NK-92 (cell line): Measurements from ENCODE around the gene C4BPA.

Experiments used
- DNase-seq: peaks from one replicate; lab custom pipeline; 2025; ENCODE audit not compliant: unreplicated experiment; lab: John Stamatoyannopoulos, UW

Gene C4BPA

GRCh38 chr1:207103892-207104373 lies at the start of gene C4BPA:
Gene C4BPA, plus strand, starts transcription at chr1:207104233. Its CDS starts 8,793 bp downstream, at chr1:207113026.
- DNase-seq, result no peak

DNA sequence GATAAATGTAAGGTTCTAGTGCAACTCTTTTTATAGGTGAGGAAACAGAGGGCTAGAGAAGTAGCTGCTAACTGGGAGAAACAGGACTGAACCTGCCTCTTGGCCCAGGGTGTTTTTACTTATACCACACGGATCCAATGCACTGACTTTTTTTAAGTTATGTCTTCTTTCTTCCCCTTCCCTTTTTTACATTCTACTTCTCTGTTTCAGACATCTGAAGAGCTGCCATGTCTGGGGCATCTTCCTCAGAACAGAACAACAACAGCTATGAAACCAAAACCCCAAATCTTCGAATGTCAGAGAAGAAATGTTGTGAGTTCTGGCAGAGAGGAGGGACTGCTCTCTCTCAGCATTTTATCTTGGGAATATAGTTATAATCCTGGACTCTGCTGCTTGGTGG lies 49.5 kb upstream of the C4BPA start:
- DNase-seq, result no peak

GRCh38 chr1:207055386-207056001 lies 48.5 kb upstream of the C4BPA start:
- DNase-seq, result no peak

DNA sequence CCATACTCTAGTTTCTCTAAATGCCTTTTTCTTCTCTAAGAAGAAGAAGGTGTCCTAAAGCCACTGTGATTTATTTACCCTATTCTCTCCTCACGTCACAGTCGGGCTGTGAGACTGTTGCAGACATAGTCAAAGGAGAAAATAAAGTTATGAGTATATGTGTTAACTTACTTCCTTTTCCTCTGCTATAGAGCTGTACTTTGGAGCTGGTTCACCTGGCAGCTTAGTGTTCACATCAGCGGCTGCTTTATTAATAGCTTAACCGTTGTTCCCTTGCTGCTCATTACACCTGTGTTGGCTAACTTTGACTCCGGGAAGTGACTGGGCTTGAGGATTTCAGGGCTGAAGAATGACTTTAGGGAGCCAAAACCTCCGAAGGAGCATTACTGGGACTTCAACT lies 47.4 kb upstream of the C4BPA start:
- DNase-seq, result no peak

- DNase-seq, result no peak
Observed at GRCh38 chr1:207058252-207058651, 45.8 kb upstream of the C4BPA start.

GRCh38 chr1:207058878-207059867 lies 44.9 kb upstream of the C4BPA start:
- no peak for DNase-seq

DNA sequence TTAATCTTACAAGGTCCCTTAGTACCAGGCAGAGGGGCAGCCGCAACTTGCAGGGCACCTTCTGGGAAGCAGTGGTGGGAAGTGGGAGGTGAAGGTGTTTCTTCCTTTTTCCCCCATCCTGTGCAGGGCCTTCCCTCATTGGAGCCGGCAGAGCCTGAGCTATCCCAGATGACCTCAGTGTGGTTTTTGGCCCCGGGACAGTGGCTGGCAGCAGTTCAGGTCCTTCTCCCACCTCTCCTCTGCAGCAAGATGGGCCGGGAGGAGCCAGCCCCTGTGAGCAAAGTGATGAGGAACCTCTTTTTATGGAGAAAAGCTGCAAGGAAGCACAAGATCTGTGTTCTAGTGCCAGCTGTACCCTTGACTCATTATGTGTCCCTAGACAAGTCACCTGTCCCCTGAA lies 44.2 kb upstream of the C4BPA start:
- DNase-seq, result no peak

- DNase-seq, result no peak
Observed at GRCh38 chr1:207060596-207060995, 43.4 kb upstream of the C4BPA start.

- no peak for DNase-seq
Observed at GRCh38 chr1:207062058-207062457, 42.0 kb upstream of the C4BPA start.

- DNase-seq, result no peak
Observed at GRCh38 chr1:207063014-207063413, 41.0 kb upstream of the C4BPA start.

GRCh38 chr1:207064561-207064960 lies 39.5 kb upstream of the C4BPA start:
- DNase-seq, result no peak

DNA sequence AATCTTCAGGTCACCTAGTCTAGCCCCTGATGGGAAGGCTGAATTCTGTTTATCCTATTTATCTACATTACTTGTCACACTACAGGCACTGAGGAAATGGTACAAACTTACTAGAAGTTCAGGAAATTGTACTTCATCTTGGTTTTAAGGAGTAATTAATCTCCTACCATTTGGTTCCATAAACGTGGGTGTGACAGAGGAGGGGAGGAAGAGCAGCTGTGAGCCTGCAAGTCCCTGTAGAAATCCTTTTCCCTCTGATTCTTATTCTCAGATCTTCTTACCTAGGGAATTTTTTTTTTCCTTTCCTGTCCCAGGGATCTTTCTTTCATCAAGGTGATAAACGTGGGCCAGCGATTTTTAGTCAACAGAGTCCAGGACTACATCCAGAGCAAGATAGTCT lies 36.8 kb upstream of the C4BPA start:
- no peak for DNase-seq

- DNase-seq, result no peak
Observed at GRCh38 chr1:207067665-207068064, 36.4 kb upstream of the C4BPA start.

- no peak for DNase-seq
Observed at GRCh38 chr1:207069061-207069460, 35.0 kb upstream of the C4BPA start.

DNA sequence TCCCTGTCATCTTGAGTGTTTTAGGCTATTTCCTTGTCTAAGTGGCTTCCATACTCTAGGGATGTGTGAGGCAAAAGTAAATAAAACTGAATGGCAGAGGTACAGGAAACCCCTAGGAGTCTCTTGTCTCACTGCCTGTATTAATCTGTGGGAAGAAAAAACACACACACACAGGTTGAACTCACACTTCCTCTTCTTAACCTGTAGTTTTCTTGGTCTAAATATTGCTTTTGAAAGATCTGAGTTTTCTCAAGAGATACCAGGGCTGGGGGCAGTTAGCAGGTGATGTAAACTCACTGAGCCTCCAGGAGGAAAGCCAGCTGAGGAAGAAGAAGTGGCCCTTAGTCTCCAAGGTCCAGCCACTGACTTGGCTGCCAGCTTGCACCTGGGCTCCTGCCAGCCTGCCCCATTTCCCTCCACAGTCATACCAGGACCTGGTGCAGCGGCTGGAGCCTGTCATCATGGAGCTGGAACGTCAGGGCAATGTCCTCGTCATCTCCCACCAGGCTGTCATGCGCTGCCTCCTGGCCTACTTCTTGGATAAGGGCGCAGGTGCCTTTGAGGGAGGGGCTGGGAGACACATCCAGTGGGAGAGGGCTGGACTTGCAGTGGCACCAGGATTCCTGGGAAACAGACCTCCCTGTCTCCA lies 34.1 kb upstream of the C4BPA start:
- no peak for DNase-seq

DNA sequence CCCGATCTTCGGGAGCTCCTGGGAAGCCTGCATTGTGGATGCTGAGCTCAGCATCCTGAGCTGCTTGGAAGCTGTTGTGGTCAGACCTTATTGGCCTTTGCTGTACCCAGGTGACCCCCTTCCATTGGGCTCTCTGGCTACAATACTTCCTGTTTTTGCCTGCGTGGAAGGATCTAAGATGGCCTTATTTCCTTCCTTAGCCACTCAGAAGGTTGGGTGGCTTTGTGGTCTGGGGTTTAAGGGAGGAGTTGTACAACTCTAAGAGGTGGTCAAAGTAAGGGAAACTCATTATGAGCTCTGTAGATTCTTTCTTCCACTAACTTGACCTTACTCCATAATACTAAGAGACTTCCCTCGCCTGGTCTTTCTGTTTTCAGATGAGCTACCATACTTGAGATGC lies 33.2 kb upstream of the C4BPA start:
- DNase-seq, result no peak

DNA sequence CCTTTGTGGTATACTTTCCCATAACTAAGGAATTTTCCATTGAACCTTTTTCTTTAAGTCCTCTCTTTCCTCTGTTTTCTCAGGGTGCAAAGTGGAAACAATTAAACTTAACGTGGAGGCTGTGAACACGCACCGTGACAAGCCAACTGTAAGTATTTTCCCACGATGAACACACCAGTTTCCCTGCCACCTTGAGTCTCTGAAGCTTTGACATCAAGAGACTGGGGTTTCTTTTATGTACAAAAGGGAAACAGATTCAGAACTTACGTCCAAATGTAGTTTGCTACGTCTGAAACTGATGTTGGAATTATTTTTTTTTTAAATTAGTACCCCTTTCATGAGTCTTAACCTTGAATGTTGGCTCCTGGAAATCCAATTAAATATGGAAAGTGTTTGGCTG lies 32.6 kb upstream of the C4BPA start:
- no peak for DNase-seq

- no peak for DNase-seq
Observed at GRCh38 chr1:207072233-207072632, 31.8 kb upstream of the C4BPA start.

- DNase-seq, result no peak
Observed at GRCh38 chr1:207073906-207074820, 29.9 kb upstream of the C4BPA start.

GRCh38 chr1:207076181-207076955 lies 27.7 kb upstream of the C4BPA start:
- no peak for DNase-seq
